ENCODE measurements around the gene AGMO. TPM values are rescaled to one million over a fixed set of nuclear protein-coding genes. Genes with fewer than 3 reads are reported as not detected.

AGMO gene
- under 1 TPM in 3 of 4 donors, not detected in 1; 0.17 to 0.83 (median 0.45) TPM for total RNA-seq

DNA sequence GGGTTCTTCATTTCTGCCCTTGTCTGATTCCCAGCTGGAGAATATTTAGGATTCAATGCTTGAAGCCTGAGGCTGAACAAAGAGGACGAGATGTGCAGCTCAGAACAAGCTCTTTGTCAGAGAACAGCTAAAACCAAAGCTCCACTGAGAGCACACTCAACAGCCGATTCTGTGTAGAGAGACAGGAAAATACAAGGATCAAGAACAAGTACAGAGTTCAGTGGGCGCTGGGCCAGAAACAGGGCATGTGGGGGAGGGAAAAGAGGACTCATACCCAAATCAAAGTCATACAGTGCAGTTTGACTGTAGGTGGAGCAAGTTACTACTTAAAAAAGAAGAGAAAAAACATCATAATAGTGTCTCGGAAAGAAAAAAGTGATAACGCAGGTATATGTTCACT lies at the start of gene AGMO:
AGMO (minus strand) TSS at position 181 of the 400 bp plus-strand sequence.
- intact Hi-C loops (cut with DNase I): no loop called here
- H3K9me3 ChIP-seq: peaks cover 0 to 5% (median 0%) of the 10 kb centered on the region in 4 donors
- H3K27ac ChIP-seq (replicated peaks in 1 of 4): peak within 1 kb of the TSS; percentile 30 to 60 (median 48)
- TF ChIP-seq POLR2A (IDR thresholded peaks at IDR 0.05; ENCODE audit: low read depth): no peak
- TF ChIP-seq POLR2AphosphoS5 (IDR thresholded peaks at IDR 0.05): peak in 1 of 2 donors; percentile 50
- H3K27me3 ChIP-seq: no peaks in the 10 kb centered on the region
- no peak for DNase-seq (ENCODE audit: extremely low spot score)
- H3K4me3 ChIP-seq: peak within 1 kb of the TSS; percentile 4 to 30 (median 9)
- 60% methylated on average over 5 of the region's 5 CpGs for WGBS
- H3K36me3 ChIP-seq: no peaks in the 10 kb centered on the region
- peaks cover 0 to 9% (median 6%) of the 10 kb centered on the region in 4 donors for H3K4me1 ChIP-seq

DNA sequence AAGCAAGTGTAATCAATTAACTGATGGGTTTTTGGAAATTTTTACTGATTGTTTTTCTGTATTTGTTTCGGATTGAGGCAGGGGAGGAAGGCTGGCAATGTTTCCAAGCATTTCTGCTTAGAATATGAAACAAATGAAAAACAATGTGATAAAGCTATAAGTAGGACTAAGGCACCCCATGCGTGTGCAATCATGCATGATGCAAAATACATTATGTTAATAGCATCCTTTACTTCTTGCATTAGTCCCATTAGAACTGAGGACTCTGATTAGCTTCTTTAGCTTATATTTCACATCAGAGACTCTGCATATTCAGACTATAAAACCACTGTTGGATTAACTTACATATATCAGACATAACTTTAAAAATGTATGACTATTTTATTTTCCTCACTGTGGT lies 48.7 kb upstream of the AGMO start:
- Histone ChIP-seq H3K36me3 (no peaks in the 10 kb centered on the region), H3K9me3 (no peaks in the 10 kb centered on the region), H3K4me1 (peaks cover 0 to 4% (median 0%) of the 10 kb centered on the region in 4 donors), H3K27me3 (no peaks in the 10 kb centered on the region), H3K27ac (replicated peaks in 1 of 4) (no peak overlapping the region), H3K4me3 (no peak overlapping the region)
- WGBS: 91% methylated on average over 2 of the region's 2 CpGs
- intact Hi-C loops (cut with DNase I): no loop called here
- TF ChIP-seq POLR2A (IDR thresholded peaks at IDR 0.05; ENCODE audit: low read depth) (no peak), POLR2AphosphoS5 (IDR thresholded peaks at IDR 0.05) (no peak)
- TF ChIP-seq, protein P1, sequence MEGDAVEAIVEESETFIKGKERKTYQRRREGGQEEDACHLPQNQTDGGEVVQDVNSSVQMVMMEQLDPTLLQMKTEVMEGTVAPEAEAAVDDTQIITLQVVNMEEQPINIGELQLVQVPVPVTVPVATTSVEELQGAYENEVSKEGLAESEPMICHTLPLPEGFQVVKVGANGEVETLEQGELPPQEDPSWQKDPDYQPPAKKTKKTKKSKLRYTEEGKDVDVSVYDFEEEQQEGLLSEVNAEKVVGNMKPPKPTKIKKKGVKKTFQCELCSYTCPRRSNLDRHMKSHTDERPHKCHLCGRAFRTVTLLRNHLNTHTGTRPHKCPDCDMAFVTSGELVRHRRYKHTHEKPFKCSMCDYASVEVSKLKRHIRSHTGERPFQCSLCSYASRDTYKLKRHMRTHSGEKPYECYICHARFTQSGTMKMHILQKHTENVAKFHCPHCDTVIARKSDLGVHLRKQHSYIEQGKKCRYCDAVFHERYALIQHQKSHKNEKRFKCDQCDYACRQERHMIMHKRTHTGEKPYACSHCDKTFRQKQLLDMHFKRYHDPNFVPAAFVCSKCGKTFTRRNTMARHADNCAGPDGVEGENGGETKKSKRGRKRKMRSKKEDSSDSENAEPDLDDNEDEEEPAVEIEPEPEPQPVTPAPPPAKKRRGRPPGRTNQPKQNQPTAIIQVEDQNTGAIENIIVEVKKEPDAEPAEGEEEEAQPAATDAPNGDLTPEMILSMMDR (IDR thresholded peaks at IDR 0.05): no peak
- DNase-seq (ENCODE audit: extremely low spot score): no peak

DNA sequence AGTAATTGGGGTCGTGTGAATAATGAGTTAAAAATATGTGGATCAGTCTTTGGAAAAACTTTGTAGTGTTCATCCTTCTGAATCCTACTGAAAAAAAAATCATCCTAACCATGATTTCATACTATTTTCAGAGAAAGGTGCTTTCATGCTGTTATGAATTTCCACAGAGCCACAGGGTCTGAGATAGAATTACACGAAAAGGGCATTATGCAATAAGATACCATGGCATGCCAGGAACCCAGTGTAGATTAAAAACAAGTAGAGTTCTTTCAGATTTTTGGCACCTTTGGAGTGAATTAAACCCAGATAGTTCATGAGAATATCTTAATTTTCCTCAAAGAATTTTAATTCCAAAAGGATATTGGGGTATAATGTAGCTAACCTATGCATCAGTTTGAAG lies 47.5 kb upstream of the AGMO start:
- DNase-seq (ENCODE audit: extremely low spot score): no peak
- H3K4me3 ChIP-seq: no peak overlapping the region
- H3K36me3 ChIP-seq: no peaks in the 10 kb centered on the region
- intact Hi-C loops (cut with DNase I): no loop called here
- WGBS: 72% methylated on average over 2 of the region's 2 CpGs
- peaks cover 0 to 4% (median 0%) of the 10 kb centered on the region in 4 donors for H3K4me1 ChIP-seq
- no peaks in the 10 kb centered on the region for H3K9me3 ChIP-seq
- no peaks in the 10 kb centered on the region for H3K27me3 ChIP-seq
- no peak overlapping the region for H3K27ac ChIP-seq (replicated peaks in 1 of 4)
- TF ChIP-seq, protein P1 (IDR thresholded peaks at IDR 0.05): no peak
- TF ChIP-seq EP300 (IDR thresholded peaks at IDR 0.05): no peak
- no peak for TF ChIP-seq POLR2AphosphoS5 (IDR thresholded peaks at IDR 0.05)
- no peak for TF ChIP-seq POLR2A (IDR thresholded peaks at IDR 0.05; ENCODE audit: low read depth)

DNA sequence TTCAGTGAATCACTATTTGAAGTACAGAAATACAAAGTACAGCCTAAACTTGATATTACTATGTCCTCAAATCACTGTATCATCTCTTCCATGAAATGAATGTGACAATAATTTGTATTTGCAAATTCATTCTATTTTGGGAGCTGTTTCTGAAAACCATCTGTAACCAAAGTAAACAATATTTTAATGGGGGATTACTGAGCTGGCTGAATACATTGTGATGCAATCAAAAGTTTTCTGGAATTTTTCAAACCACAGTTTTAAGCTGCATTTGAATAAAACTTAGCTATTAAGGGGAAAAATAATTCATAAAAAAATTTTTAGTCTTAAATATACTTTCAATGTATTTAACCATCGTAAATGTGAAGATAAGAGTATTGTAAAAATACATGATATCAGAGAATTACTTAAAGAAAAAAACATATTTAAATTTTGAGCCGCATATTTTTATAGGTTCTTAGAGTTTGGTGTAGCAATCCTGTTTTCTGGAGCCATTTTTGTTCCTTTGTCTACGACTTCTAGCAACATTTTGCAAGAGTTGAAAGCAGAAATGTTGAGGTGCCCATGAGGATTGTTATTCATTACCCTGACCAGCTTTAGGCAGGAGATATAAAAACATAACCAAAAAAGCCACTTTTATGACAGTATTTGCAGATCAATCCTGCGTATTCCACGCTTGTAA lies 45.9 kb upstream of the AGMO start:
- intact Hi-C loops (cut with DNase I): no loop called here
- Histone ChIP-seq H3K4me1 (peaks cover 0 to 4% (median 0%) of the 10 kb centered on the region in 4 donors), H3K4me3 (no peak overlapping the region), H3K27ac (replicated peaks in 1 of 4) (no peak overlapping the region), H3K9me3 (no peaks in the 10 kb centered on the region), H3K36me3 (no peaks in the 10 kb centered on the region), H3K27me3 (no peaks in the 10 kb centered on the region)
- TF ChIP-seq POLR2A (IDR thresholded peaks at IDR 0.05; ENCODE audit: low read depth): no peak
- TF ChIP-seq, protein P1 (IDR thresholded peaks at IDR 0.05): no peak
- no peak for TF ChIP-seq EP300 (IDR thresholded peaks at IDR 0.05)
- no peak for TF ChIP-seq POLR2AphosphoS5 (IDR thresholded peaks at IDR 0.05)
- WGBS: 79% methylated on average over 5 of the region's 5 CpGs
- no peak for DNase-seq (ENCODE audit: extremely low spot score)

DNA sequence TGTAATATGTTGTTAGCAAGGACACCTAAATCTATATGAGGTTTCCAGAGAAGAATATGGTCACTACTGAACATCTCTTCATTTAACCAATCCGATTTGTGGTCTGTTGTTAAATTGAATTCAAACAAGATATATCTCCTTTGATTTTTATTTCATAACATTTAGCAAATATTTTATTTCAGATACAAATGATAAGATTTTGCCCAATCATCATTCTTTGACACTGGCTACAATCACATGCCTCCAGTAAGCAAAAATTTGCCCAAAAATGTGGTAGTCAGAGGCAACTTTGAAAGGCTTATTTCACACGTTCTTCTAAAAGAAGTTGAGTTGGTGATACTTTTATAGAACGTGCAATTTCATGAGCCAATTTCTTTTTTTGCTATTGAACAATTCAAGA lies 44.7 kb upstream of the AGMO start:
- TF ChIP-seq POLR2AphosphoS5 (IDR thresholded peaks at IDR 0.05) (no peak), POLR2A (IDR thresholded peaks at IDR 0.05; ENCODE audit: low read depth) (no peak), EP300 (IDR thresholded peaks at IDR 0.05) (no peak)
- TF ChIP-seq, protein P1 (IDR thresholded peaks at IDR 0.05): no peak
- H3K4me3 ChIP-seq: no peak overlapping the region
- no peaks in the 10 kb centered on the region for H3K27me3 ChIP-seq
- intact Hi-C loops (cut with DNase I): no loop called here
- no peak for DNase-seq (ENCODE audit: extremely low spot score)
- peaks cover 0 to 4% (median 2%) of the 10 kb centered on the region in 4 donors for H3K4me1 ChIP-seq
- no peaks in the 10 kb centered on the region for H3K36me3 ChIP-seq
- H3K27ac ChIP-seq (replicated peaks in 1 of 4): no peak overlapping the region
- H3K9me3 ChIP-seq: no peaks in the 10 kb centered on the region
- 81% methylated on average over 3 of the region's 3 CpGs for WGBS
